Thyroid gland (tissue), 4 donors: ENCODE results near the gene FOXP1. TPM values are rescaled to one million over a fixed set of nuclear protein-coding genes. Genes with fewer than 3 reads are reported as not detected.

Experiments
- DNase-seq, 2 donors: peaks; one replicate each; pipeline ENCODE4 v3.0.0-alpha.2; 2019
- H3K27ac ChIP-seq, 3 donors: fragments of 200-600 bp; sonication (generic); 1 replicate in 2 of 3; 2 replicates in 1 of 3; pipeline ENCODE4 v1.5.1; 2016 to 2019; ENCODE audit warnings: mild to moderate bottlenecking in 1 of 3, moderate library complexity in 1 of 3
- H3K27me3 ChIP-seq: fragments of 200-600 bp; sonication (generic); one replicate; pipeline ENCODE4 v1.5.1; 2019
- H3K36me3 ChIP-seq, 2 donors: fragments of 200-600 bp; sonication (generic); one replicate each; pipeline ENCODE4 v1.5.1; 2016 to 2019
- H3K4me1 ChIP-seq, 2 donors: fragments of 200-600 bp; sonication (generic); one replicate each; pipeline ENCODE4 v1.5.1; 2017 to 2019
- H3K4me3 ChIP-seq, 3 donors: fragments of 200-600 bp; sonication (generic); replicated peaks in 1 of 3; 1 replicate in 2 of 3; 2 replicates in 1 of 3; pipeline ENCODE4 v1.5.1; 2016; ENCODE audit warnings: mild to moderate bottlenecking in 1 of 3
- H3K9me3 ChIP-seq: fragments of 200-600 bp; sonication (generic); one replicate; pipeline ENCODE4 v1.5.1; 2017
- CTCF ChIP-seq, 6 experiments: fragments of 200-600 bp in 3 of 6; fragments of 450-650 bp in 3 of 6; sonication (generic) in 3 of 6; IDR thresholded peaks; one replicate each; pipeline ENCODE4 v1.5.1; 2016 to 2019; ENCODE audit warnings: antibody characterized with exemption in 6 of 6, mild to moderate bottlenecking in 2 of 6, inconsistent platforms in 1 of 6, moderate library complexity in 1 of 6
- POLR2A ChIP-seq, 2 donors: fragments of 450-650 bp; IDR thresholded peaks; one replicate each; pipeline ENCODE4 v1.6.1; 2017; ENCODE audit warnings: antibody characterized with exemption in 2 of 2, mild to moderate bottlenecking in 2 of 2, moderate library complexity in 1 of 2
- WGBS, 2 donors: methylation state at CpG; one replicate each; pipeline ENCODE4 v1.1.5; 2017; 5-methylcytosine and 5-hydroxymethylcytosine counted together
- intact Hi-C: fragments of 100-400 bp; cut with DNase I; formaldehyde crosslinking; loops from one replicate; pipeline ENCODE4 v1.15.1; 2023
- total RNA-seq, 4 donors: library from RNA; depleted of rRNA; stranded (reverse); fragments of >200 nt; gene quantifications; one replicate each; pipeline ENCODE4 v1.2.3, GENCODE V29; 2016

FOXP1 gene
- total RNA-seq, 4 donors from 2014 or later = 111 to 187 (median 141) TPM

GRCh38 chr3:71244826-71245488, 338.6 kb downstream of the FOXP1 start:
- intact Hi-C loops = no loop called here
- 62 to 65% methylated on average over 8 of the region's 8 CpGs for WGBS, 2 donors
- Histone ChIP-seq H3K36me3 (no peaks in the 10 kb centered on the region), H3K9me3 (no peaks in the 10 kb centered on the region), H3K4me3 (no peak overlapping the region), H3K4me1 (peaks cover 17 to 34% of the 10 kb centered on the region in 2 donors), H3K27me3 (no peaks in the 10 kb centered on the region), H3K27ac (no peak overlapping the region)
- no peak for DNase-seq
- TF ChIP-seq CTCF (IDR thresholded peaks at IDR 0.05) = no peak

GRCh38 chr3:71244153-71244825, 339.2 kb downstream of the FOXP1 start:
- peaks cover 12 to 27% of the 10 kb centered on the region in 2 donors for H3K4me1 ChIP-seq
- intact Hi-C loops = no loop called here
- H3K36me3 ChIP-seq = no peaks in the 10 kb centered on the region
- H3K9me3 ChIP-seq = no peaks in the 10 kb centered on the region
- no peak overlapping the region for H3K27ac ChIP-seq
- DNase-seq = no peak
- H3K4me3 ChIP-seq = no peak overlapping the region
- no peaks in the 10 kb centered on the region for H3K27me3 ChIP-seq
- WGBS, 2 donors = 85 to 89% methylated on average over 9 of the region's 9 CpGs
- TF ChIP-seq CTCF (IDR thresholded peaks at IDR 0.05) = no peak
- TF ChIP-seq POLR2A (IDR thresholded peaks at IDR 0.05) = no peak

- Histone ChIP-seq H3K36me3 (no peaks in the 10 kb centered on the region), H3K4me3 (no peak overlapping the region), H3K4me1 (peaks cover 12 to 20% of the 10 kb centered on the region in 2 donors), H3K9me3 (no peaks in the 10 kb centered on the region), H3K27me3 (no peaks in the 10 kb centered on the region), H3K27ac (peak overlapping the region in 1 of 3 donors; percentile 54)
- TF ChIP-seq CTCF (IDR thresholded peaks at IDR 0.05) (no peak), POLR2A (IDR thresholded peaks at IDR 0.05) (no peak)
- intact Hi-C loops = no loop called here
- WGBS, 2 donors = 62 to 68% methylated on average over 8 of the region's 8 CpGs
- peak; percentile 31 to 55 for DNase-seq
Observed at GRCh38 chr3:71243229-71243628, 340.3 kb downstream of the FOXP1 start.

GRCh38 chr3:71241981-71242560, 341.5 kb downstream of the FOXP1 start:
- WGBS, 2 donors = 80% methylated on average over 8 of the region's 8 CpGs
- Histone ChIP-seq H3K27ac (no peak overlapping the region), H3K4me1 (peaks cover 12 to 14% of the 10 kb centered on the region in 2 donors), H3K27me3 (no peaks in the 10 kb centered on the region), H3K4me3 (no peak overlapping the region), H3K9me3 (no peaks in the 10 kb centered on the region), H3K36me3 (no peaks in the 10 kb centered on the region)
- TF ChIP-seq CTCF (IDR thresholded peaks at IDR 0.05) (no peak), POLR2A (IDR thresholded peaks at IDR 0.05) (no peak)
- no peak for DNase-seq
- intact Hi-C loops = no loop called here
